Neural cell (in vitro differentiated cells): ENCODE results near the gene NTMT1.

Source experiments
- EZH2 ChIP-seq: fragments of 200-600, 300-800 bp; shearing (Covaris generic), sonication (generic); IDR thresholded peaks from 2 replicates; pipeline ENCODE4 v1.6.1; 2014; ENCODE audit warnings: antibody characterized with exemption, low read length, borderline replicate concordance, mild to moderate bottlenecking; ENCODE audit not compliant: insufficient read depth, poor library complexity, severe bottlenecking
- MXI1 ChIP-seq: fragments of 450-650 bp; conservative IDR thresholded peaks from 2 replicates; pipeline ENCODE4 v1.6.1; 2014; ENCODE audit warnings: antibody characterized with exemption, mild to moderate bottlenecking; ENCODE audit not compliant: poor library complexity, severe bottlenecking
- POLR2AphosphoS5 ChIP-seq: IDR thresholded peaks from 2 replicates; pipeline ENCODE4 v1.6.1; 2012
- SMC3 ChIP-seq: fragments of 450-650 bp; conservative IDR thresholded peaks from 2 replicates; pipeline ENCODE4 v1.6.1; 2014; ENCODE audit warnings: antibody characterized with exemption, mild to moderate bottlenecking, moderate library complexity; ENCODE audit not compliant: poor library complexity
- TAF1 ChIP-seq: IDR thresholded peaks from 2 replicates; pipeline ENCODE4 v1.6.1; 2012; ENCODE audit warnings: low read depth
- TF ChIP-seq, protein P1 (sequence below): fragments of 450-650 bp; IDR thresholded peaks from 2 replicates; pipeline ENCODE4 v1.5.1; 2014; ENCODE audit warnings: antibody characterized with exemption, mild to moderate bottlenecking, moderate library complexity; ENCODE audit not compliant: poor library complexity, severe bottlenecking

DNA sequence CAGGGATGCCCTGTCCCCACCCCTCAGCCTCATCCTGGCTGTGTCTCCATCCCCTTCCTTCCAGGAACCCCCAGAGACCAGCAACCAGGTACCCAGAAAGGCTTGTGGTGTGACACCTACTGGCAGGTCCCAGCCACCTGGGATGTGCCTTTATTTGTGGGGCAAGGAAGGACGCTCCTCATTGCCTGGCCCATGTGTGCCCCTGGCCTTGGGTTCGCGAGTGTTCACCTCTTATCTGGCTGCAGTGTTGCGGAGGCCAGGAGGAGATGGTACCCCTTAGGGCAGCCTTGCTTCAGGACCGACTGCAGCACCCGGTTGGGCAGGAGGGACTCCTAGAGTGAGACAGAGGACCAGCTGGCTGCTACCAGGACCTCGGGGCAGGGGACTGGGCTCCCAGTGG lies 13.8 kb upstream of the NTMT1 start:
- TF ChIP-seq, protein P1, sequence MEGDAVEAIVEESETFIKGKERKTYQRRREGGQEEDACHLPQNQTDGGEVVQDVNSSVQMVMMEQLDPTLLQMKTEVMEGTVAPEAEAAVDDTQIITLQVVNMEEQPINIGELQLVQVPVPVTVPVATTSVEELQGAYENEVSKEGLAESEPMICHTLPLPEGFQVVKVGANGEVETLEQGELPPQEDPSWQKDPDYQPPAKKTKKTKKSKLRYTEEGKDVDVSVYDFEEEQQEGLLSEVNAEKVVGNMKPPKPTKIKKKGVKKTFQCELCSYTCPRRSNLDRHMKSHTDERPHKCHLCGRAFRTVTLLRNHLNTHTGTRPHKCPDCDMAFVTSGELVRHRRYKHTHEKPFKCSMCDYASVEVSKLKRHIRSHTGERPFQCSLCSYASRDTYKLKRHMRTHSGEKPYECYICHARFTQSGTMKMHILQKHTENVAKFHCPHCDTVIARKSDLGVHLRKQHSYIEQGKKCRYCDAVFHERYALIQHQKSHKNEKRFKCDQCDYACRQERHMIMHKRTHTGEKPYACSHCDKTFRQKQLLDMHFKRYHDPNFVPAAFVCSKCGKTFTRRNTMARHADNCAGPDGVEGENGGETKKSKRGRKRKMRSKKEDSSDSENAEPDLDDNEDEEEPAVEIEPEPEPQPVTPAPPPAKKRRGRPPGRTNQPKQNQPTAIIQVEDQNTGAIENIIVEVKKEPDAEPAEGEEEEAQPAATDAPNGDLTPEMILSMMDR, result no peak
- TF ChIP-seq POLR2AphosphoS5, result no peak
- TF ChIP-seq SMC3, result no peak
- no peak for TF ChIP-seq TAF1
- TF ChIP-seq EZH2, result no peak
- no peak for TF ChIP-seq MXI1
